Muscle of back (tissue), 11 donors: ENCODE data around the gene SCGN. TPM values are rescaled to one million over a fixed set of nuclear protein-coding genes. Genes with fewer than 3 reads are reported as not detected.

ENCODE experiments used
- DNase-seq, 3 donors: peaks; one replicate each; pipeline versions ENCODE4 v3.0.0 to v3.0.0-alpha.2; 2013
- polyA plus RNA-seq, 10 donors: library from polyadenylated mRNA; unstranded; fragments of 120-200 nt; gene quantifications; one replicate each; pipeline ENCODE4 v1.2.1, GENCODE V29; 2013; ENCODE audit not compliant: insufficient read length in 10 of 10

SCGN gene
- polyA plus RNA-seq, 10 donors = 0.11 TPM; not detected in 9

DNA sequence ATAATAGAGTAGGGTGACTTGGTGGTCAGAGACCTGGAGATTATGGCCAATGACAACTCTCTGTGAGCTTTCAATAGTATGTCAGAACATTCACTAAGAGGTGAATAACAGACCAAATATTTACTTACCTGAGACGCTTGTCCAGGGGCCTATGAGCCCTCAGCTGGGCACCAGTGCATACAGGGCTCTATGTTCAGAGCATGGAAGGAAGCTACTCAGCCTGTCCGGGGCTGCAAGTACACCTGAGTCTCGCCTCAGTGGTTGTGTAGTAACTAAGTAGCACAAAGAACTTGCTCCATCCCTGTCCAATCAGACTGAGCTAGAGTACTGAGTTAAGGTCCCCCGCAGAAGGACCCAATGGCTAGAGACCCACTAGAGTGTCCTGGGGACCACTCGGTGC is 11.6 kb upstream of the SCGN start:
- DNase-seq = no peak

DNA sequence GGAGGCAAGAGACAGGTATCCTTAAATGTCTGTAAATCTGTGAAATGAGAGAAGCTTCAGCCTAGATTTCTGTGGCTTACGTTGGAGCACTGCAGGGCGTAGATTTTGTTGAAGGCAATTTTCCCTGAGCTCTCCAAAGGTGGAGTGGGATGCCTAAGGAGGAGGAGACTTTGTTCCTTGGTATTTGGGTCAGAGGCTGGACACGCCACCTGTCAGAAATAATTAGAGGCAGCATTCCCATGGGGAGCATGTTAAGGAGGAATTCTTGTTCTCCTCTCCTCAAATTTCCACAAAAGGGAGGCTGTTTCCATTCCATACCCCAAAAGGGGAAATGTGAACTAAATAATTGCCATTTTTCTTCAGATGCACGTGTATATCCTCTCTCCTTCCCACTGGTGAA is 11.1 kb upstream of the SCGN start:
- DNase-seq = no peak

DNA sequence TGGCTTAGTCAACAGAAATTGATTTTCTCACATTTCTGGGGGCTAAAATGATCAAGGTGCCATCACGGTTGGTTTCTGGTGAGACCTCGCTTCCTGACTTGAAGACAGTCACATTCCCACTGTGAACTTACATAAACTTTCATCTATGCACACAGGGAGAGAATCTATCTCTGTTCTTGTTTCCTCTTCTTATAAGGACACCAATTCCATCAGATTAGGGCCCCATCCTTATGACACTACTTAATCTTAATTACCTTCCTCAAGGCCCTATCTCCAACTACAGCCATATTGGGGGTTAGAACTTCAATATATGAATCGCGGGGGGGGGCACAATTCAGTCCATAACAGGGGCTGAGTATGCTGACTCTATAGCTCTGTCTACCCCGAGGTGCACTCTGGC is 10.6 kb upstream of the SCGN start:
- no peak for DNase-seq

- no peak for DNase-seq
Observed at GRCh38 chr6:25641940-25642666, 9.9 kb upstream of the SCGN start.

DNA sequence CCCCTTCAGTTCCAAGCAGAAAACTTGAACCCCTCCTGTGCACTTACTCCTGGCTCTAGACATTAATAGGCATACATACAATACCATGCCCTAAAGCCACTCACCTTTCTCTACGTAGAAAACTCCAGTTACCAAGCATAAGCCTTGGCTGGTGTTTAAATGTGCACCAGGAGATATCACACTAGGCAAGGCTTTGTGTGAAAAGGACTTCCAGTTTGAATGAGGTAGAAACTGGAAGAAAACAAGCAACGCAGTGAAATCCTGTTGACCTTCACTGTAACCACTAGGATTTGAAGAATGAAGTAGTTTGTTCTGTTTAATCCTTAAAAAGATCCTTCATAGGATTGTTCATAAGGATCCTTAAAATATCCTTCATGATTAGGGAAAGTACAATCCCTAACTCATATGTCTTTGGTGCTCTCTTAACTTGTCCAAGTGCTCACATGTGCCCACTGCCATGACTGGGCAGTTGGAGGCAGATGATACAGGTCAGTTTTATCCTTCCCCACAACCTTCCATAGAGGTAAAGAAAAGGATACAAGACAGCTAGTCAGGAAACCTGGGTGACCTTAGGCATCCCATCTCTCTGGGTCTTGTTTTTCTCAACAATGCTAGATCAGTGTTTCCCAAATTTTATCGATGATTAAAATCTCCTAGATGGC is 9.2 kb upstream of the SCGN start:
- DNase-seq = no peak

- no peak for DNase-seq
Observed at GRCh38 chr6:25645916-25646315, 6.1 kb upstream of the SCGN start.

- no peak for DNase-seq
Observed at GRCh38 chr6:25649611-25650010, 2.4 kb upstream of the SCGN start.

DNA sequence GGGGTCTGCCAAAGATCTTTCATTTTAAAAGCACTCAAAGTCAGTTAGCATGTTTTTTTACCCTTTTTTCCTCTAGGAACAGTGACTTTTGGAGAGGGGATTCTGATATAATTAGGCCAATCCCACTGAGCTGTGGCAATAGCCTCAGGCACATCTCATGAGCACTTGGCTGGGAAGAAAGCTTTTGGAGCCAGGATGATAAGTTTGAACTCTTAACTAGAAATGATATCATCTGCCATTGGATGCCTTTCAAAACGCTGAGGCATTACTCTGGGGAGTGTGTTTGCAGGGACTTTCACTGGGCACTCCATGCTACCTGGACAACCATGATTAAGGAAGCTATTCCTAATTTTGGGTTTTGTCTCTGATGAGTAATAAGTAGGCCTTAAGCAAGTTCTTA is 3.7 kb downstream of the SCGN start:
- DNase-seq = no peak

DNA sequence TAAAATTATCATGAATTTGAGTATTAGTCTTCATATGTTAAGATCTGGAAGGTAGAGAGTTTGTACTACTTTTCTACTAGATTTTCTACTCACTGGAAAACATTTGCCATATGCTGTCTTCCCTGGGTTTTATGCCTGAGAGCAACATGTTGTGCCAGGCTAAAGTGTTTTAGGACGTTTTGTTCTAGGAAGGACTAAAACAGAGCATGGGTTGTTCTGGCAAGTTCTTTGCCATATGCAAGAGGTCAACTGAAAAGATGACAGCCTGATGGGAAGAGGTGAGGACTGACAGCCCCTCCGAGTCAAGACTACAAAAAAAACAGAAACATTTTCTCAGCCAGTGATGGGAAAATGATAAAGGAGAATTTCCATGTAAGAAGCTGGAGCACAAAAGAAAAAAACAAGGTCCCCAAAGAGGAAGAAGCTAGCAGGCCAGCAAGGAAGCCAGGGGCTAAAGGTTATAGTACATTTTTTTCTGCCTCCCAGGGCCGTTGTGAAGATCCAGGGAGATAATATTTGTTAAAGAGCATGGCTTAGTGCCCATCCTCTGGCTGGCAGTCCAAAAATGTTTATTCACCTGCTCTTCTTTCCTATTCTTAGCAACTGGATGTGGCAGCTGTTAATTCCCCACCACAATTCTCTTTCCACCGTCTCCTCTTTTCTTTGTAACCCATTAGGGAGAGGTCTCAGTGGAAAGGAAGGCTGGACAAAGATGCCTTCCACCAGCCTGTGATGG is 7.8 kb downstream of the SCGN start:
- no peak for DNase-seq

DNA sequence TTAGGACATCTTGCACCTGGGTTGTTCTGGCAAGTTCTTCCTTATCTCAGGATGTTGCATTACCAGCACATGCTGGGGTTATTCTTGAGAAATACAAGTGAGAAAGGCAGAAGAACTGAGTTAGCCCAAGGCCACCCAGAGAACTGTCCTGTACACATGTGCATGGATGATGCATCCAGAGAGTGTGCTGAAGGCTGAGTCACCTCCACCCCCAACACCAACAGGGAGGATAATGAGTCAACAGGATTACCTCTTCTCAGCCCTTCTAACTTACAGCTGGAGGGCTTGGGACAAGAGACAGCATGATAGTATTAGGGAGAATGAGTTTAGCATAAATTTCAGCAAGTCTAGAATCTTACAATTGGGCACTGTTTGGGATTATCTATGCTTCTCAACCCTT is 8.5 kb downstream of the SCGN start:
- no peak for DNase-seq

- no peak for DNase-seq
Observed at GRCh38 chr6:25661129-25661779, 9.2 kb downstream of the SCGN start.

DNA sequence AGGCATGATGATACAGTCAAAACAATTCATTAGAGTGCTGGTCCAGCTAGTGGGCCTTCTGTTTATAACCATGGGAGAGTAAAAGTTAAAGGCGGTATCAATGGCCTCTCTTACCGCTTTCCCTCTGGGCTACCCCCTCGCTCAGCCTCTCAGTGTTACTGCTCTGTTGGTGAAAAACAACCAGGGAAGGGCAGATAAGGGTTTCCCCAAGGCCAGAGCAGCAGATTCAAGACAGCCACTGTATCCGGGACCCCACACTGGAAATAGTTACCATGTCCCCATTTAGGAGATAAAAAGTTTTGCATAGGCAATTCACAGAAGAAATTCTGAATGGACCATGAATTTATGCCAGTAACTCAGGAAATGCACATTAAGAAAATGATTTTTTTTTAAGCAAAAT is 13.4 kb downstream of the SCGN start:
- no peak for DNase-seq

DNA sequence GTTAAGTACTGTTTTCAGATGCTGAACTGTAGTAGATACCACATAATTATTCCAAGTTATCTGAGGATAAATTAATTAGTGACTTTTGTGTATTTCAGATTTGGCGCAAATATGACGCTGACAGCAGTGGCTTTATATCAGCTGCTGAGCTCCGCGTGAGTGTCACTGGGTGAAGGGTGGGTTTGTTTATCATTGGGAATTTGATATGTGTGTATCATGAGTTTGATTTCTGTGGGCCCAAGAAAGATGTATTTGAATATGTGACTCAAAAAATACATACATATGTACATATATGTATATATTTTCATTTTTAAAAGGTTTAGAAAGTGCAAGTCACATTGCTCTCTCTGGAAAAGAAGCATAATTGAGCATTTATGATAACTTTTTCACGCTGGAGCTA is 17.4 kb downstream of the SCGN start:
- DNase-seq = no peak

DNA sequence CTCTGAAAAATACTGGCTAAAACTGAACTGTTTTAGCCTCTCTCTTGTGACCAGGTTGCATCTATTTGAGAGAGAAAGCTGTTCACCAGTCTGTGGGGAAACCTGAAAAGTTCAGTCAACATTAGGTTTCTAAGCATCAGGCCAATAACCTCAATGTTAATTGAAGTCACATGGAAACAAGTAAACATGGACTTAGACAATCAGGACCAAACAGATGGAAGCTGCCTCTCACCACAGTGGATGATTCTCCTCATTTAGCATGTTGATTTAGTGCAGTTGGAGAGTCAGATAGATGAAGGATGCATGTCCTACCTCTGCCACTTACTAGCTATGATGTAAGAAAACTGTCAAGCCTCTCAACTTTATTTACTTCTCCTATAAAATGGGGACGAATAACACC is 18.2 kb downstream of the SCGN start:
- DNase-seq = no peak

DNA sequence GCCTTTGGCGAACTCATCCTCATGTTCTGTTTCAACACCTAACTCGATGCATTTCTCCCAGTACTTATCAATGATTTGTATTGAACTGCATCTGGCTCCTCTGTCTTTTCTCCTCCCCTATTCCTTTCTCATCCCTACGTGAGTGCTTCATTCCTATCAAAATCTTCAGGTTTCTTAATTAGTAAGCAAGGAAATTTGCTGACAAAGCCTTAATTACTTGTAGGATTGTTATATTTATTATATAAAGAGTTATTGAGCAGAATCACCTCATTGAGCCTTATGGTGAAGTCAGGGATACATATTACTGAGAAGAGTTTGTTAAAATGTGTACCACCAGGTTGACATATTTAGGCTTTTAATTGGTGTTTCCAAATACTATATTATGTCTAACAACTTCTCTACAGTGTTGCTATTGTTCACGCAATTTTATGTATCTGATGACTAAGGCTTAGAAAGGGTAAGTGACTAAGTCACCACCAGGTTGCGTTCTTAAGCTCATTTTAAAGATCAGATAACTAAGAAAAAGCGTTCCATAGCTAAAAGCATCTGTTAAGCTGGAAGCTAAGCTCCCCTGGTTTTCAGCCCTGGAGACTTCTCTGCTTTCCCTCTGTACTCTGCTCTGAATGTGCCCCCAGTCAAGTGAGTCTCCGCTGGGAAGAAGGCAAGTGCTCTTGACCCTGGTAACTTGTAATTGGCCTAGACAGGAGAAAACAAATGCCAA is 18.9 kb downstream of the SCGN start:
- no peak for DNase-seq

- DNase-seq = no peak
Observed at GRCh38 chr6:25671652-25672051, 19.6 kb downstream of the SCGN start.

- no peak for DNase-seq
Observed at GRCh38 chr6:25675167-25675566, 23.2 kb downstream of the SCGN start.

DNA sequence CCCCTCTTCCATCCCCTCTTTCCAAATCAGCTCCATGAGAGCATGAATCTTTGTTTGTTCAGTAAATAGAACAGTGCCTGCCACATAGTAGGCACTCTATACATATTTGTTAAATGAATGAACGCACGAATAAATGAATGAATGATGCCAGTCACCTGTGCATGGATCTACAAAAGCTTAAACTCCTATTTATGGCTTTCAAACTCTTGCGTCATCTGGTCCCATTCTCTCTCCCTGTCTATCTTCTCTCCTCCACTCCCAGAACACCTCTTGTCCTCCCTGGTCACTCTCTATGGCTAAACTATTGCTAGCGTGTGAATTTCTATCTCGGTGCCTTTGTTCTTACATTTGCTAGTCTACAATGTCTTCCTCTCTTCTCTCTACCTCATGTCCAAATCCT is 24.8 kb downstream of the SCGN start:
- DNase-seq = no peak

DNA sequence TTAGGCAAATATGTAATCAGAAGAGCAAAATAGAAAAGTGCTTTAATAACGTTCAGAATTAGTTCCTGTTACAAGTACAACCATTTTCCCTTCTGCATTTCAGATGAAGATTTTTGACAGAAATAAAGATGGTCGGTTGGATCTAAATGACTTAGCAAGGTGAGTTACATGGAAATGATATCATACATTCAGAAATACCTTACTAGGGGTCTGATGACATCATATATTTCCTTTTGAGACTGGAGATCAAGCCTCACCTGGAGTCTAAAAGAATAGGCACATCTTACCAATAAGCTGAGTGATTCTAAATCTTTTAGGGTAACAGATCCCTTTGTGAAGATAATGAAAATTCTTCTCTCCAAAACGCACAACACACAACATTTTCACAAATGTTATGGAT is 29.8 kb downstream of the SCGN start:
- DNase-seq = no peak

GRCh38 chr6:25682324-25682723 is 30.3 kb downstream of the SCGN start:
- DNase-seq = no peak

- no peak for DNase-seq
Observed at GRCh38 chr6:25684565-25684964, 32.5 kb downstream of the SCGN start.

DNA sequence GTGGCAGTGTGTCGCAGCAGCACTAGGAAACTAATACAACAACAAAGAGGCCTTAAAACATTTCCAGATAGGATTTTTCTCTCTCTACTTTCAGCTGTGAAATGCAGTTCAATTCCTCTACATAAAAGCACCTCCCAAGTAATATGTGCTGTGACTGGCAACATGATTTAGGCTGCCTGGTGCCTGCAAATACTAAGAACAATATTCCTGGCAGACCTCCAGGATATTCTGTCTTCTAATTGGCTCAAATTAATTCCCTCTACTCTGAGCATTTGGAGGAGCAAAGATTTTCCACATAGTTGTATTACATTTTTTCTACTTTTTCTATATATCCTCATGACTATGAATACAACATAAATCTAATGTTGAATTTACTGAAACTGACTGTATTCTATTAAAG is 33.2 kb downstream of the SCGN start:
- no peak for DNase-seq
